Esophagus muscularis mucosa (tissue), 4 donors: ENCODE data around the gene MKI67.

ENCODE experiments used
- EP300 ChIP-seq: sonication (generic); formaldehyde crosslinking; IDR thresholded peaks from one replicate; pipeline ENCODE4 v1.6.1; 2017; ENCODE audit warnings: antibody characterized with exemption
- POLR2A ChIP-seq: fragments of 450-650 bp; IDR thresholded peaks from one replicate; pipeline ENCODE4 v1.6.1; 2017; ENCODE audit warnings: antibody characterized with exemption, moderate library complexity, mild to moderate bottlenecking, low read depth
- POLR2AphosphoS5 ChIP-seq, 2 donors: sonication (generic); formaldehyde crosslinking; IDR thresholded peaks; one replicate each; pipeline ENCODE4 v1.6.1; 2017; ENCODE audit warnings: antibody characterized with exemption in 2 of 2
- TF ChIP-seq, protein P1 (sequence below), 3 experiments: fragments of 200-600 bp in 2 of 3; fragments of 450-650 bp in 1 of 3; sonication (generic) in 2 of 3; IDR thresholded peaks; one replicate each; pipeline ENCODE4 v1.5.1; 2017 to 2019; ENCODE audit warnings: antibody characterized with exemption in 3 of 3, mild to moderate bottlenecking in 2 of 3, moderate library complexity in 1 of 3

DNA sequence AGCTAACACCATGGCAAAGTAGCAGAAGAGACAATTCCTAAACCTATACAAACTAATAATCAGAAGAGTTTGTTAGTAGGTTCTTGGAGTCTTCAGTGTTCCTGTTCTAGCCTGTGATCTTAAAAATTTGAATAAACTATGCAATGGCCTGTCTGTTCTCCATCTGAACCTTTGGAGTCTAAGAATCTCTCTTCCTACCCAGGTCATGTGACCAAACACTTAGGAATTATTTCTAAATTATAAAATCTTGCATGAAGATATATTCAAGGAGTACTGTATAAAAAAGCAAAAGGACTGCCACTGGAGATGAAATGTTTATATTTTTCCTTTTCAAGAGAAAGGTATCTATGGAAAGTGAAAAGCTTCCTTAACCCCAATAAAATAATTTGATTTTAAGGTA is 2.4 kb downstream of the MKI67 start:
- TF ChIP-seq, protein P1, sequence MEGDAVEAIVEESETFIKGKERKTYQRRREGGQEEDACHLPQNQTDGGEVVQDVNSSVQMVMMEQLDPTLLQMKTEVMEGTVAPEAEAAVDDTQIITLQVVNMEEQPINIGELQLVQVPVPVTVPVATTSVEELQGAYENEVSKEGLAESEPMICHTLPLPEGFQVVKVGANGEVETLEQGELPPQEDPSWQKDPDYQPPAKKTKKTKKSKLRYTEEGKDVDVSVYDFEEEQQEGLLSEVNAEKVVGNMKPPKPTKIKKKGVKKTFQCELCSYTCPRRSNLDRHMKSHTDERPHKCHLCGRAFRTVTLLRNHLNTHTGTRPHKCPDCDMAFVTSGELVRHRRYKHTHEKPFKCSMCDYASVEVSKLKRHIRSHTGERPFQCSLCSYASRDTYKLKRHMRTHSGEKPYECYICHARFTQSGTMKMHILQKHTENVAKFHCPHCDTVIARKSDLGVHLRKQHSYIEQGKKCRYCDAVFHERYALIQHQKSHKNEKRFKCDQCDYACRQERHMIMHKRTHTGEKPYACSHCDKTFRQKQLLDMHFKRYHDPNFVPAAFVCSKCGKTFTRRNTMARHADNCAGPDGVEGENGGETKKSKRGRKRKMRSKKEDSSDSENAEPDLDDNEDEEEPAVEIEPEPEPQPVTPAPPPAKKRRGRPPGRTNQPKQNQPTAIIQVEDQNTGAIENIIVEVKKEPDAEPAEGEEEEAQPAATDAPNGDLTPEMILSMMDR (IDR thresholded peaks at IDR 0.05) = no peak
- TF ChIP-seq POLR2A (no peak), EP300 (no peak), POLR2AphosphoS5 (IDR thresholded peaks at IDR 0.05) (no peak)
